ENCODE data around the gene ROR2. TPM values are rescaled to one million over a fixed set of nuclear protein-coding genes. Genes with fewer than 3 reads are reported as not detected.

The ROR2 gene
- total and polyA plus RNA-seq, 2 donors (not counting 3 experiments of a cell fraction or from before 2014, with no cell fraction given): not detected

DNA sequence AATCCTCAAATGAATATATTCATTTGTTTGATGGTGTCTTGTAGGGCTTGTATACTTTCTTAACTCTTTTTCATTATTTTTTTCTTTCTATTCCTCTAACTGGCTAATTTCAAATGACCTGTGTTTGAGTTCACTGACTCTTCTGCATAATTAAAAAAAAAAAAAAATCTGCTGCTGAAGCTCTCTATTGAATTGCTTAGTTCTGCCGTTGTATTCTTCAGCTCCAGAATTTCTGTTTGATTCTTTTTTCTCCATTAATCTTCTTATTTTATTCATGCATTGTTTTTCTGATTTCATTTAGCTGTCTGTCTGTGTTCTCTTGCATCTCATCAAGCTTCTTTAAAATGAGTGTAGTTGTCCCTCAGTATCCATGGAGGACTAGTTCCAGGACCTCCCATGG, 244.6 kb downstream of the ROR2 start:
- H3K27me3 ChIP-seq (ENCODE audit: control insufficient read depth in 2 of 2, insufficient read depth in 2 of 2, low read length in 2 of 2): no peaks in the 10 kb centered on the region
- H3K4me3 ChIP-seq (replicated peaks in 1 of 3; ENCODE audit: insufficient read depth in 1 of 3, low read depth in 1 of 3, low read length in 3 of 3): no peak overlapping the region
- H3K9ac ChIP-seq (replicated peaks; ENCODE audit: extremely low read depth, insufficient read depth, low read length): no peak overlapping the region
- no peaks in the 10 kb centered on the region for H3K79me2 ChIP-seq (ENCODE audit: control insufficient read depth, insufficient read depth, low read length)
- H3K4me1 ChIP-seq (ENCODE audit: control insufficient read depth, extremely low read depth, insufficient read depth, low read length): no peaks in the 10 kb centered on the region
- DNase-seq (ENCODE audit: low read depth, low spot score) (no peak), FAIRE-seq (no peak)
- H3K36me3 ChIP-seq (ENCODE audit: control insufficient read depth in 2 of 2, extremely low read depth in 1 of 2, insufficient read depth in 2 of 2, low read length in 2 of 2): no peaks in the 10 kb centered on the region
- BruUV-seq (replicated peaks): no TSS peak
- H2AFZ ChIP-seq (ENCODE audit: low read depth, low read length): no peak overlapping the region
- POLR2A ChIA-PET: no interaction called here
- H3K9me1 ChIP-seq (replicated peaks; ENCODE audit: control insufficient read depth, extremely low read depth, insufficient read depth, low read length): no peaks in the 10 kb centered on the region
- intact Hi-C loops (cut with micrococcal nuclease) (no loop called here), dilution Hi-C loops (cut with MboI; ENCODE audit: extremely low pct_ligation_motif_present, low sequenced_read_pairs) (no loop called here)
- H3K4me2 ChIP-seq (ENCODE audit: insufficient read depth, low read length): no peak overlapping the region
- H4K20me1 ChIP-seq (replicated peaks; ENCODE audit: control insufficient read depth, extremely low read depth, insufficient read depth, low read length): no peaks in the 10 kb centered on the region
- no peak overlapping the region for H3K27ac ChIP-seq (ENCODE audit: insufficient read depth, low read depth, low read length)
- CTCF ChIA-PET: no interaction called here
- TF ChIP-seq FOS (IDR thresholded peaks at IDR 0.05; ENCODE audit: borderline replicate concordance, insufficient read depth, low read length) (no peak), EZH2 (IDR thresholded peaks at IDR 0.05; ENCODE audit: borderline replicate concordance, low read depth, low read length, severe bottlenecking) (no peak)
- TF ChIP-seq, protein P1, sequence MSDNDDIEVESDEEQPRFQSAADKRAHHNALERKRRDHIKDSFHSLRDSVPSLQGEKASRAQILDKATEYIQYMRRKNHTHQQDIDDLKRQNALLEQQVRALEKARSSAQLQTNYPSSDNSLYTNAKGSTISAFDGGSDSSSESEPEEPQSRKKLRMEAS (IDR thresholded peaks at IDR 0.05; ENCODE audit: insufficient read depth, insufficient read length): no peak
- no peaks in the 10 kb centered on the region for H3K9me3 ChIP-seq (replicated peaks; ENCODE audit: control insufficient read depth, insufficient read depth, low read length)

DNA sequence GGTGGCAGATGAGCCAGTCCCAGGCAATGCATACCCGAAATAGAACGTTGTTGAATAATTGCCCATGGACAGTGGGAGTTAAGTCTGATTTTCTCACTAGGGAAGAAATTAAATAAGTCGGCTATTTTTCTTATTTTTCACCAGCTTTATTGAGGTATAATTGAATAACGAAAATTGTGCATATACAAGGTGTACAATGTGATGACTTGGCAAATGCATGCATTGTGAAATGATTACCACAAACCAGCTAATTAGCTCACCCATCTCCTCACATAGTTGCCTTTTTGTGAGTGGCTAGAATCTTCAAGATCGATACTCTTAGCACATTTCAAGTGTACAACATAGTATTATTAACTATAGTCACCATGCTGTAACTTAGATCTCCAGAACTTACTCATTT, 249.6 kb downstream of the ROR2 start:
- CTCF ChIA-PET: no interaction called here
- dilution Hi-C loops (cut with MboI; ENCODE audit: extremely low pct_ligation_motif_present, low sequenced_read_pairs): no loop called here
- intact Hi-C loops (cut with micrococcal nuclease): no loop called here
- no peak overlapping the region for H3K4me2 ChIP-seq (ENCODE audit: insufficient read depth, low read length)
- H3K36me3 ChIP-seq (ENCODE audit: control insufficient read depth in 2 of 2, extremely low read depth in 1 of 2, insufficient read depth in 2 of 2, low read length in 2 of 2): no peaks in the 10 kb centered on the region
- TF ChIP-seq FOS (IDR thresholded peaks at IDR 0.05; ENCODE audit: borderline replicate concordance, insufficient read depth, low read length) (no peak), JUN (IDR thresholded peaks at IDR 0.05; ENCODE audit: borderline replicate concordance, insufficient read depth, insufficient read length, low read depth) (no peak), EZH2 (IDR thresholded peaks at IDR 0.05; ENCODE audit: borderline replicate concordance, low read depth, low read length, severe bottlenecking) (no peak), POLR2AphosphoS5 (IDR thresholded peaks at IDR 0.05; ENCODE audit: insufficient read depth, low read depth, low read length) (no peak), POLR2A (IDR thresholded peaks at IDR 0.05; ENCODE audit: low read depth, low read length) (no peak), GATA2 (IDR thresholded peaks at IDR 0.05; ENCODE audit: insufficient read depth, insufficient read length, low read depth, low read length) (no peak), MYC (IDR thresholded peaks at IDR 0.05; ENCODE audit: low read depth, low read length) (no peak)
- TF ChIP-seq, protein P1 (IDR thresholded peaks at IDR 0.05; ENCODE audit: insufficient read depth, insufficient read length): no peak
- TF ChIP-seq, protein P2, sequence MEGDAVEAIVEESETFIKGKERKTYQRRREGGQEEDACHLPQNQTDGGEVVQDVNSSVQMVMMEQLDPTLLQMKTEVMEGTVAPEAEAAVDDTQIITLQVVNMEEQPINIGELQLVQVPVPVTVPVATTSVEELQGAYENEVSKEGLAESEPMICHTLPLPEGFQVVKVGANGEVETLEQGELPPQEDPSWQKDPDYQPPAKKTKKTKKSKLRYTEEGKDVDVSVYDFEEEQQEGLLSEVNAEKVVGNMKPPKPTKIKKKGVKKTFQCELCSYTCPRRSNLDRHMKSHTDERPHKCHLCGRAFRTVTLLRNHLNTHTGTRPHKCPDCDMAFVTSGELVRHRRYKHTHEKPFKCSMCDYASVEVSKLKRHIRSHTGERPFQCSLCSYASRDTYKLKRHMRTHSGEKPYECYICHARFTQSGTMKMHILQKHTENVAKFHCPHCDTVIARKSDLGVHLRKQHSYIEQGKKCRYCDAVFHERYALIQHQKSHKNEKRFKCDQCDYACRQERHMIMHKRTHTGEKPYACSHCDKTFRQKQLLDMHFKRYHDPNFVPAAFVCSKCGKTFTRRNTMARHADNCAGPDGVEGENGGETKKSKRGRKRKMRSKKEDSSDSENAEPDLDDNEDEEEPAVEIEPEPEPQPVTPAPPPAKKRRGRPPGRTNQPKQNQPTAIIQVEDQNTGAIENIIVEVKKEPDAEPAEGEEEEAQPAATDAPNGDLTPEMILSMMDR (IDR thresholded peaks at IDR 0.05; ENCODE audit: extremely low read depth in 1 of 2, insufficient read depth in 1 of 2, low read depth in 1 of 2, low read length in 2 of 2): no peak
- no peaks in the 10 kb centered on the region for H3K9me3 ChIP-seq (replicated peaks; ENCODE audit: control insufficient read depth, insufficient read depth, low read length)
- FAIRE-seq (no peak), DNase-seq (ENCODE audit: low read depth, low spot score) (no peak)
- POLR2A ChIA-PET: no interaction called here
- no peaks in the 10 kb centered on the region for H3K4me1 ChIP-seq (ENCODE audit: control insufficient read depth, extremely low read depth, insufficient read depth, low read length)
- H3K4me3 ChIP-seq (replicated peaks in 1 of 3; ENCODE audit: insufficient read depth in 1 of 3, low read depth in 1 of 3, low read length in 3 of 3): no peak overlapping the region
- H4K20me1 ChIP-seq (replicated peaks; ENCODE audit: control insufficient read depth, extremely low read depth, insufficient read depth, low read length): no peaks in the 10 kb centered on the region
- H3K27ac ChIP-seq (ENCODE audit: insufficient read depth, low read depth, low read length): no peak overlapping the region
- no TSS peak for BruUV-seq (replicated peaks)
- H2AFZ ChIP-seq (ENCODE audit: low read depth, low read length): no peak overlapping the region
- H3K9ac ChIP-seq (replicated peaks; ENCODE audit: extremely low read depth, insufficient read depth, low read length): no peak overlapping the region
- H3K27me3 ChIP-seq (ENCODE audit: control insufficient read depth in 2 of 2, insufficient read depth in 2 of 2, low read length in 2 of 2): no peaks in the 10 kb centered on the region
- H3K9me1 ChIP-seq (replicated peaks; ENCODE audit: control insufficient read depth, extremely low read depth, insufficient read depth, low read length): no peaks in the 10 kb centered on the region
- H3K79me2 ChIP-seq (ENCODE audit: control insufficient read depth, insufficient read depth, low read length): no peaks in the 10 kb centered on the region

Data from endothelial cell of umbilical vein (primary cell).